GM23248 (cell line): ENCODE measurements around the gene NPHP4.

Experiments
- EZH2 ChIP-seq: fragments of 200-600 bp; sonication (generic); IDR thresholded peaks from 2 replicates; pipeline ENCODE4 v1.6.1; 2018; ENCODE audit warnings: antibody characterized with exemption, mild to moderate bottlenecking; ENCODE audit not compliant: insufficient read depth, poor library complexity, severe bottlenecking
- EZH2phosphoT487 ChIP-seq: fragments of 200-600 bp; sonication (generic); IDR thresholded peaks from 2 replicates; pipeline ENCODE4 v1.6.1; 2018; ENCODE audit warnings: antibody characterized with exemption, moderate library complexity, mild to moderate bottlenecking, low read depth; ENCODE audit not compliant: insufficient read depth

- no peak for TF ChIP-seq EZH2
- TF ChIP-seq EZH2phosphoT487: no peak
Observed at GRCh38 chr1:5907386-5907785, 84.8 kb downstream of the NPHP4 start.
